MM.1S (cell line): ENCODE results near the gene GPR27.

Experiments used
- CTCF ChIP-seq: fragments of 300-600 bp; sonication (generic); IDR thresholded peaks from 2 replicates; pipeline ENCODE4 v1.5.1; 2016; ENCODE audit warnings: antibody characterized with exemption, low read length, mixed read lengths
- EZH2 ChIP-seq: fragments of 300-600 bp; sonication (generic); optimal IDR thresholded peaks from 2 replicates; pipeline ENCODE3; 2017; ENCODE audit warnings: low read depth, mild to moderate bottlenecking, antibody characterized with exemption, low read length, mixed read lengths

GRCh38 chr3:71771126-71771525 lies 17.5 kb downstream of the GPR27 start:
- no peak for TF ChIP-seq CTCF
- no peak for TF ChIP-seq EZH2
